Activated CD4-positive, CD25-positive, alpha-beta regulatory T cell treated with anti-CD3 and anti-CD28 coated beads, Interleukin-2, amount 50 U/mL, for 72 hours (primary cell): ENCODE results near the gene TRPV4.

Experiments
- DNase-seq: peaks from one replicate; pipeline ENCODE4 v3.0.0; 2021

TRPV4 gene

GRCh38 chr12:109739747-109740693, 93.2 kb downstream of the TRPV4 start:
- peak; percentile 12 for DNase-seq

DNA sequence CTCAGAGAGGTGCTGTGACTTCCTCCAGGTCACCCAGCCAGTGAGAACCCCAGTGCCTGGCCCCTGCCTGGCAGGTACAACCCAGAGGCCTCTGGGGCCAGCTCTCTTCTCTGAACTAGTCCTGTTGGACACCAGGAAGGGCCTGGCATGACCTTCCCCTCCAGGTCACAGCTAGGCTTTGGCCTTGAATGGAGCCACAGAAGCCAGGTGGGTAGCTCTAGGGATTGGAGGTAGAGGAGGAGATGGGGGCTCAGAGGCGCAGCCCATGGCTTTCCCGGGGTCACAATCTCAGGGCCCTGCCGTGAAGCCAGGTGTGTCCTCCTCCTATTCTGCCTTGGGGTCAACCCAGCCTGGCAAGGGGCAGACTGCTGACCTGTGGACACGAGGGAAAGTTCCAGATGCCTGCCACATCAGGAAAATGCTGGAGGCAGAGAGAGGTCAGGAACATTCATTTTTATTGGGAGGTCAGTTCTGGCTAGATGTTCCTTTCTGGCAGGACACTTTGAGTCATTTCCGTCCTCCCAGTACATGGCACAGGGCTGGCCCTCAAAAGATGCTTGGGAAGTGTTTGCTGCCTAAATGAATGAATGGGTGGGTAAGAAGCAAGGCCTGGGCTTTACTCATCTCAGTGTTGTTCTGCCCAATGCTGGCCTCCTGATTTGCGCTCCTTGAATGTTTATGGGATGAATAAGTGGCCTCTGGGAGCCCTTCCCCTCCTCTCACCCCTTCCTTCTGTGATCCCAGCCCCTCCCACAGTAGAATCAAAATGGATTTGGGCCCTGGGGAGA, 94.1 kb downstream of the TRPV4 start:
- no peak for DNase-seq

DNA sequence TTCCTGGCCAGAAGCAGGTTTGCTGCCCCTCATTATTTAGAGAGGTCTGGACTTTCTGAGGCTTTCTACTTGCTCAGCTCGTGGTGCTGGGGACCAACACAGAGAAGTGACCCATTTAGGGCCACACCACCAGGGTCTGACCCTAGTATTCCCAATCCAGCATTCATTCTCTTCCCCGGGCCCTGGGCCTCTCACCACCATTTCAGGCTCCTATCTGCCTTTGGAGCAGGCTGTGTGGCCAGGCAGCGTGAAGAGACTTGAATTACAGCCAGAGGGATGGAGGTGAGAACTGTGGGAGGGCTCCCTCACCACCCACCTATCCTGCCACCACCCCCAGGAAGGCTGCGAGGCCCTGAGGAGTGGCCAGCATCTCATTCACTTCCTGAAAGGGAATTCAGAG, 95.0 kb downstream of the TRPV4 start:
- DNase-seq = peak; percentile 2

GRCh38 chr12:109737631-109738030, 95.6 kb downstream of the TRPV4 start:
- DNase-seq = no peak

DNA sequence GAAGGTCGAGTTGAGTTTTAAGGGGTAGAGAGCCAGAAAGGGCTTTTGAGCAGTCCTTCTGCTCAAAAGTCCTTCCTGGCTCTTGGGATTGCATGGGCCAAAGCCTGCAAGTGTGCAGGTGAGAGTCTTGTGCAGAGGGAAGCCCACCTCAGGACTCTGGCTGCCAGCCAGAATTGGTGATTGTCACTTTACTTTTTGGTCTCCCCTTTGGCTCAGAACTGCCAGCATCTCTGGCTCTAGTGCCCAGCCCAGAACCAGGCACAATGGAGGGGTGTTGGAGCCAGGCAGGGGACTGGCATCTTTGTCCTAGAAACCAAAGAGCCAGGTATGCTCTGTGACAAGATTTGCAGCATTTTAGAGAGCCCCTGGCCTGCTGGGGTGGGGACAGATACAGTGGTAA, 96.1 kb downstream of the TRPV4 start:
- peak; percentile 13 for DNase-seq

GRCh38 chr12:109736552-109737108, 96.6 kb downstream of the TRPV4 start:
- DNase-seq = peak; percentile 23

GRCh38 chr12:109735825-109736551, 97.2 kb downstream of the TRPV4 start:
- DNase-seq = peak; percentile 12

DNA sequence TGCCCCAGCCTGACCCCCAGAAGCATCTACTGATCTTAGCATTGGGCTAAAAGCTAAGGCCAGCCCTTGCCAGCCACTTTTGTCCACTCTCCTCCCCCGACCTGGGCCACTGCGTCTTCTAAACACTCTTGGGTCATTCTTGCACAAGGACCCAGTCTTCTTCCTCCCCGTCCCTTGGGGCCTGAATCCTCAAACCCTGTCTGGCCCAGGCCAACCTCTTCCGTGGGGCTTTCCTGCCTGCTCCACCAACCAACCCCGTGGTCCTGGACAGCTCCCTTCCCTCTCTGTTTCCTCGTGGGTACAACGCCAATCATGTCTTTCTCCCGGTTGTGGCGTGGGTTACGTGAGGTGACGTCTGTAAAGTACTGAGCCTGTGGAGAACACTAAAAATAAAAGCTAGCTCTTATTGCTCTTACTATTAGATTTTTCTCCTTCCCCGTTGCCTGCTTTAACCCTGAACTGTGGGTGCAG, 98.1 kb downstream of the TRPV4 start:
- DNase-seq = no peak

DNA sequence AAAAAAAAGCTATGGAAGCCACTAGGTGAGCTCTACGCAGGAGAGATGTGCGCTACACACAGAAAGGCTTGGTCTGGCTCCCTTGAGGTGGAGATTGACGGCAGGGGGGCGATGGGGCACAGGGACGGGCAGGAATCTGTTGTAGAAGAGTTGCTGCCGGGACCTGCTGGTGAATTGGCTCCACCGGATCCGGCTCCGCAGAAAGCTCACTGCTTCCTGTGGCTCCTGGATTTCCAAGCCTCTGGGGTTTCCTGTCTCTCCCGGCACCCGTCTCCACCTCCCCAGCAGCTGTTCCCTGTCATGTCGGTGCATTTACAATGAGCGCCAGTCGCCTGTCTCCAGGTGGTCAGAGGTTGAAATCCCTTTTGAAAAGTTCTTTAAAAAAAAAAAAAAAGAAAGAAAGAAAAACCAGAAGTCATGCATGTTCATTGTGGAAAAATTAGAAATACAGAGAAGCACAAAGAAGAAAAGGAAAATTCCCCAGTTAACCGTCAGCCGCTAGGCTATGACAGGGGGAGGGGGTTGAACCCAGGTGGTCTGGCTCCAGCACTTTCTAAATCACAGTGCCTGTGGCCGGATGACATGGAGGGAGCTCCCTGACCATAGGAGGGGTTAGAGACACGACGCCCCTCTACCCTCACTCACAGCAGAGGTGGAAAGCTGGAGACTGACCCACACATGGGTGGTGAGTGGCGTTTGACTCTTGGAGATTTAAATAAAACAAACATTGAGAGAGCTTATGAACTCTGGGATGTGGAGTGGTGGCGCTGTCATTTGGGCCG, 98.8 kb downstream of the TRPV4 start:
- no peak for DNase-seq
